ENCODE data around the gene WLS.

WLS gene

DNA sequence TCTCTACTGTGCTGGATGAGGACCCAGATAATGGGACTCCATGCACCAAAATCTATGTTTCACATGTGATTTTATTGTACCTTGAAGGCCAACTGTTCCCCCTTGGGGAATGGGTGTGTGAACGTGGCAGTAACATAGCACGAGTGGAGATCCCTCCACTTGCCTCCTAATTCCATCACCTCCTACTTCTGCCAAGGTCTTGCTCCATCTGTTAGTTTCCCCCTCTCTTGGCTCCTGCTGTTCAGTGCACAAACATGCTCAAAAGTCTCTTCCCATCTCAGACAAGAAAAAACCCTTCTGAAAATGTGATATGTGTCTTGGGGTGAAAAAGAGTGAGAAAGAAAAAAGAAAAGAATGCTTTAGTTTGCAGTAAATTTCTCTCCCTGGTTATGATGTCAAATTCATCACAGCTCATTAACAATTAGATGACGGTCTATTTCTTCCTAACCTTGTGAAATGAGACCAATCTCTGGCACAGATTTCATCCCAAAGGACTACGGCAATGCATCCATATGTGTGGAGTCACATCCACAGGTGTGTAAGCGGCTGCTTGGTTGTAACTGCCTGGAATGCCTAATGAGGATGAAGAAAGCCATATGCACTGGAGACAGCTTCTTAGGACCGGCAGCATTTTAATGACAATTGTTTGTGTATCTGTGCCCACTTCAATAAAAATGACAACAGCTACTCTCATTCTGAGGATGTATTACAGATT lies 102.6 kb downstream of the WLS start:
- no peak for DNase-seq

DNA sequence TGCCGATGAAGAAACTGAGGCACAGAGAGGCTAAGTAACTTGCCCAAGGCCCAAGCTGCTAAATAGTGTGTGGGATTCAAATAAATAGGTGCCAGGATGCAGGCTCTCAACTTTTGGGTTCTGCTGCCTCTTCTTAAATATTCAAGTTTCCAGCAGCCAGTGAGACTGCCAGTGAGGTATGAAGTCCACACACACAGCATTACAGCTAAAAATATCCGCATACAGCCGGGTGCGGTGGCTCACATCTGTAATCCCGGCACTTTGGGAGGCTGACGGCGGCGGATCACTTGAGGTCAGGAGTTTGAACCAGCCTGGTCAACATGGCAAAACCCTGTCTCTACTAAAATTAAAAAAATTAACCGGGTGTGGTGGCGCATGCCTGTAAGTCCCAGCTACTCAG lies 103.5 kb downstream of the WLS start:
- DNase-seq, result no peak

DNA sequence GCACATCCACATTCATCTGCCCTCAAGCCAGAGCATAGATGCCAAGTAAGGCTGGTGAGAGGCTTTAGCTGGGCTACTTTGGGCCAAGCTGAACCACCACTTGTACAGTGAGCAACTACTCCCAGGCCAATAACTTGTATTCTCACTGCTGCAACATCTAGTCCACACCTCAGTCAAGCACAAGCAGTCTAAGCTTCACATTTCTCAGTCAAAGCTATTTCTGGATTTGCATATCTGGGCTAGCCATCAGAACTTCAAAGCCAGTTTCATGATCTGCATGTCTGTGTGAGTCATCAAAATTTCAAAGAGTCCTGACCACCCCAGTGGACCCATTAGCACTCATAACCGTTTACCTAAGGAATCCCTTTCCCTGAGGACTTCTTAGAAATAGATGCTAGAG lies 104.2 kb downstream of the WLS start:
- DNase-seq, result no peak

DNA sequence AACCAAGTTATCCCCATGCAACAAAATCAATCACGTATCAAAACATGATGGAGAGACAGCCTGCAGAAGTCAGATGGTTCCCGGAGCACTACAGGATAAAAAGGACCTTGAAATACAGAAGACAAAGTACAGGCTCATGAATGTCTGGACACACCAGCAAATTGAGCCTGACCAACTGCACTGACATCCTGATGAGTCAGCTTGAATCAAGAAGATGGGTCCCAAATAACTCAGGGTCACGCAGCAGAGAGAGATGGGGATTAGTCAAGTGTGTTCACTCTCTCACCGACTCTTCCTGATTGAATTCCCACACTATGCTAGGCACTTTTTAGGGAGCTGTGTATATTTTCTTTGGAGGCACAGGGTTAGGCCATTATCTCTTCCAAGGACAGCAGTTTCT lies 110.8 kb downstream of the WLS start:
- no peak for DNase-seq

DNA sequence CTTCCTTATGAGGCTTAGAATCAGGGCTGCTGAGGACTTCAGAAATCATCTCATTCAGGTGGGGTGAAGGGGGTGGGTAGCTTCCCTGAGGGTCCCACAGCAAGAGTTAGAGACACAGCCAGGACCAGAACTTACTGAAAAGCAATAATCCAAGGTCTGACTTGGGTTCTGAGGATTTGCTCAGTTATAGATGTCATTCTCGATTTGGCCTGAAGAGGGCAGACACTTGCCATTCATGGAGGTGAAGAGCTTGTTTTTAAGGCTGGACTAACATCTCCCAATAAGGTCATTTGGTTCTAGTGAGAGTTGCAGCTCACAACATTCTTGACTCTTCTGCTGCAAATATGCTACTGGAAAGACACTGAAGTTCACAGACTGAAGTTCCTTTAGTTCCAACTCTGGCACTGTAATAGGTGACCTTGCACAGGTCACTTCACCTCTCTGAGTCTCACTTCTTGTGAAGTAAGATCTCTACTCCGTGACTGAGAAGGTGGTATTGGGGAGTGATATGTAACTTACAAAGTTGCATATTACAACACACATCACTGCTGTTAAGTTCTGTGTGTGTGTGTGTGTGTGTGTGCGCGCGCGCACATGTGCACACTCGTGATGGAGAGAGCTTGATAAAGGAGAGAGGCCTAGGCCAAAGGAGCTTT lies 112.1 kb downstream of the WLS start:
- peak; percentile 80 to 81 for DNase-seq

DNA sequence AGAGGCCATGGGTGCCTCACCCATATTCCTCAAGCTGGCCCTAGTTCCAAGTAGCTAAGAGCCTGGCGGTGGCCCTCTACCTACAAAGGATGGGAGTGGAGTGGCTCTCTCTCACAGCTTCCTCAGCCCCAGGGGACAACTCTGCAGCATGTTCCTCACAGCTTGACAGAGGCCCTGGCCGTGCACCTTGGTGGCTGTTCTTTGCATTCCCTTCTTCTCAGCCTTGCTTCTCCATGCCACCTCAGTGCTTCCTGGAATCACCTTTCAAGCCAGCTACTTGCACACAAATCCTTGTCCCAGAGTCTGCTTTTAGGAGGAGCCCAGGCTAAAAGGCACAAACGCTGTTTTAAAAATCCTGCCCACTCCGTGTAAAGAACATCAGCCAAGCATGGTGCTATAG lies 112.9 kb downstream of the WLS start:
- no peak for DNase-seq

DNA sequence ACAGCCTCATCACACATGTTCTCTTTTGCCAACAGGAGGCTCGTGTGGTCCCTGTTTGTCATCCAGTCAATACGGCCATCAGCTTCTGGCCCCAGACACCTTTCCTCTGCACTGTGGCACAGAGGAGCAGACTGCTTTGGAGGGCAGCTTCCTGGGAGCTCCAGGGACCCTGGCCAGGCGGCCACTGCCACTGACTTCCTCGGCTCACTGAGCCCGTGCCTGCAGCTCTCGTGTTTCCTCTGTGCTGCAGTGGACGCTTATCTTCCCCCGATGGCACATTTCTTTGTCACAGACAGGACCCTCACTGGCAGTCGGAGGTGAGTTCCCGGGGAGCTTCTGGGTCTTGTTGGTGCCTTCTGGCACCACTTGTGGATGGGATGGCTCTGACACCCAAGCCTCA lies 114.9 kb downstream of the WLS start:
- no peak for DNase-seq

DNA sequence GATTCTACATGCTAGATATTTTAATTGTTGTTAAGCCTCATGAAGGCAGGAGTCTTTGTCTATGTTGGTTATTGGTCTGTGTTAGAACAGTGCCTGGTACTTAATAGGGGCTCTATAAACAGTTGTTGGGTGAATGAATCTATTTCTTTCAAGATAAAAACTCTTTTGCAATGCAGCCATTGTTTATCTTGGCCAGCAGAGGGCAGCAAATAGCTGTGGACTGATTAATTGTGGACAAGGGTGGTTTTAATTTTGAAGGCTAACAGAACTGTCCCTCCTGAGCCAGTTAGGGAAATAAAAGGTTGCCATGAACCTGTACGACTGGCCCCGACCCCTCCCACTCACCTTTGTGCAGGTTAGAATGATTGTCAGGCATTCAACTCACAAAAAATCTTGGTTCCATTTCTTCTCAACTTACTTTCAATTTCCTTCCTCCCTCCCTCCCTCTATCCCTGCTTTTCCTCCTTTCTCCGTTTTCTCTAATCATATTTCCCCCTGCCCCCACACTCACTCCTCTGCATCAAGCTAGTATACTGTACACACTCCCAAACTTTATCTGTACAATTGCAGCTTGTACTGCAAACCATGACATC lies 115.6 kb downstream of the WLS start:
- DNase-seq, result peak; percentile 59 to 68

DNA sequence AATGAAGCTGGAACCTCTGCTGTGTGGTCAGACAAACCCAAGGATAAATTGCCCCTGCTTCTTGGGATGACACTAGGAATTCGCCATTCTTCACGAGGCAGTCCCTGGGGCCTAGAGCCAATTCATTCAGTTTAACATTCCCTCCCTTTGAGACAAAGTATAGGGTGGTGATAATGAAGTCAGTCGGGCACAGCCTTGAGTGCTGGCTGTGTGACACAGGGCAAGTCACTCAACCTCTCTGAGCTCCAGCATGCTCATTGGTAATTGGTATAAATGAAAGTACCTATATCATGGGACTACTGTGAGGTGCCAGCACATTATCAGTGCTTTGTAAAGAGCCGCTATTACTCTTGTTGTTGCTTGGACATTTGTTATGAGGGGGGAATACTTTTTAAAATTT lies 117.0 kb downstream of the WLS start:
- no peak for DNase-seq

DNA sequence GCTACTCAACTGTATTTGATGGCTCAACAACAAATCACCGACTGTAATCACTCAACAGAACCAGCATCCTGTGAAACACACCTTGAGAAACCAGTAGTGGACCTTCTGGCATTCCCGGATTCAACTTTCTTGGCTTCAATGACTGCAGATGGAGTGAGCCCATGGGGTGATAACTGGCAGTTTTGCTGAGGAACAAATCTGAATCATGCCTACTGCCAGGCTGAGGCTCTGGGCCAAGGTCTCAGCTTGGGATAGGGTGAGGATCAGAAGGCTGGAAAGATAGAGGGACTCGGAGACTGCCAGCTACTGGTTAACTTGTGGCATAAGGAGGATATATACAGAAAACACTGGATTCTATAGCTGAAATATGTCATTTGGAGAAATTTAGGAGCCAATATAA lies 118.4 kb downstream of the WLS start:
- no peak for DNase-seq

DNA sequence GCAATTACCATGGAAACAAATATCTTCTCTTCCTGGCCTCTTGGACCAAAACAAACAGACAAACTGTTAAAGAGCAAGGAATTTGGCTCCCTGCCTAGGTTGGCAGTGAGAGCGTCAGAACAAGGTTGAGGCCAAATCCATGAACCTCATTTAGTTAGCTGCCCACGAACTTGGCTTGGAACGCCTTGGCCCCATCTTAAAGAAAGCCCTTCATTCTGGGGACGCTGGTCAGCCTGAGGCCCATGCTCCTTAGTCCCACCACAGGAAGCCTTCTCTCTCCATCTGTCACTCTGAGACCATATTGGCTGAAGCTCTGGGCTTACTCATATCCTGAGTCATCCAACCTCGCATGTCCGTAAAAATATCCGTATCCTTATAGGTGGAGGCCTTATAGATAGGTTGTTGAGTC lies 119.5 kb downstream of the WLS start:
- no peak for DNase-seq

DNA sequence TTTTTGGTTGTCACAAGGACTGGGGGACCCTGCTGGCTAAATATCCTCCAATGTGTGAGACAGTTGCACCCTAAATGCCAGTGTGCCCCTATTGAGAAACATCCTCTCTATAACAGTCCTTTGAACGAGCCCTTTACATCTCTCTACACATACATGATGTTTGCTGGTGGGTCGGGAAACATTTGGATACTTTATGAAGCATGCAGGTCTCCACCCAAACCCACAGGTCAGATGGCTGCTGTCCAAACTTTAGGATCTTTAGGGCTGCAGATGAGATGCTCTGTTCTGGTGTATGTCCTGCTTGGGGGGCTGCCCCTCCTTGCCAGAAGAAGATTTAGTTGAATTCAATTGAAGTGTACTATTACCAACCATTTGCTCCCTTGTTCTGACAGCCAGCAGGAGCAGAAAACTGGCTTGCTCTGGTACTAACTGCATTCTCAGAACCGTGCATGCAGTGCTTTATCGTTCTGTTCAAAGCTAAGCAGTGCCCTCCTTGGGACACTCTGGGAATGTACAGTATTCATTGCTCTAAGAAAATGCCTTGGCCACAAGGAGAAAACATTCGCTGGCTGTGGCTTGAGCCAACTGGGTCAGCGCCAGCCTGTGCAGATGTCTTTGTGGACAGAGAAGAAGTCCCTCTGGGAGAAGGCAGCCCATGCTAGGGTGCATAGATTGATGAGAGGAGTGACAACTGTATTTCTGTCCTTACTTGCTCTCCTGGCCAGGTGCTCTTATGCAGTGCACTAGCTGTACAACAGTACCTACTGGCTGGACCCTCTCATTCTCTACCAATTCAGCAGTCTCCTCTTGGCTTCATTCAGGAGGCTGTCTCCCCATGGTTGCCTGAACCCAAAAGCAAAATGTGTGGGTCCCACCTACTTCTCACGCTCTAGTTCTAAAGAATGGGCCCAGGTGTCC lies 120.5 kb downstream of the WLS start:
- DNase-seq, result peak; percentile 48 to 66

DNA sequence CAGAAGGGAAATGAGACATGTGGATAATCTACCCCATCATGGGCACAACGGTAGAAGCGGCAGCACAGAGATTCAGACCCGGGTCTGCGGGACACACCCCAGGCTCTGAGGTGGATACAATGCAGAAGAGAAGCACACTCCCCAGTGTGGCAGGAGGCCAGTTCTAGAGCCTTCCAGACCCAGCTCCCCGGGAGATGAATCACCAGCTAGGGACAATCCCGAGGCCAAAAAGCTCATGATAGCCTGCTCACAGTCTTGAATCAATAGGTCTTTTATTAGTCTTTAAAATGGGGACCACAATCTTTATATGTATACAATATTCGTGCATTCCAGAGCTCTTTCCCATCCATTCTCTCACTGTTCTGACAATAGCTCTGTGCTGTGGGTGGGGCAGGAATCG lies 124.6 kb downstream of the WLS start:
- no peak for DNase-seq

DNA sequence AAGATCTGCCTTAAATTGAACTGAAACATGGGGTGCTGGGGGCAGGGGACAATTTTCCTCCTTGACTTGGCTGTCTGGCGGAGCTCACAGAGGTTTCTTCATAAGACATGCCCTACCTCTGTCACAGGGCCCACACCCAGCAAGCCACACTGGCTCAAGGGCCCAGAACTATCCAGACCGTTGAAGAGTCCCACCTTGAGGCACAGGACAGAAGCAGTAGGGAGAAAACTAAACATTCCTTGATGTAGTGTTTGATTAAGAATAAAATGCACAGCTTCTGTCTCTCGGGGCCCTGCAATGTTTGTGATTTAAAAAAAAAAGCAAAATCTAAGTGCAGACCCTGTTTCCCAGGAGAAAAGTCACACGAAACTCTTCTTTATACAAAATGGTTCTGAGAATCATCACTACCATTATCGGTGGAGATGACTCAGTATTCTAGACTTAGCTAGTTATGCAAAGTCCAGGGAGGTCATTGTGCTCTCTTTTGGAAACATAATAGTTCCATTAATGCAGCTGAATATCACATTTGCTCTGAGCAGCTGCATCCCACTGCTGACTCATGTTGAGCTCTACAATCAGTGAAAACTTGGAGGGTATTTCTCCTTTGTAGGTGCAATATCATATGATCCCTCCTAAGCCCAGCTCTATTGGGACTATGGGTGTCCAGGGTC lies 128.3 kb downstream of the WLS start:
- DNase-seq, result no peak

DNA sequence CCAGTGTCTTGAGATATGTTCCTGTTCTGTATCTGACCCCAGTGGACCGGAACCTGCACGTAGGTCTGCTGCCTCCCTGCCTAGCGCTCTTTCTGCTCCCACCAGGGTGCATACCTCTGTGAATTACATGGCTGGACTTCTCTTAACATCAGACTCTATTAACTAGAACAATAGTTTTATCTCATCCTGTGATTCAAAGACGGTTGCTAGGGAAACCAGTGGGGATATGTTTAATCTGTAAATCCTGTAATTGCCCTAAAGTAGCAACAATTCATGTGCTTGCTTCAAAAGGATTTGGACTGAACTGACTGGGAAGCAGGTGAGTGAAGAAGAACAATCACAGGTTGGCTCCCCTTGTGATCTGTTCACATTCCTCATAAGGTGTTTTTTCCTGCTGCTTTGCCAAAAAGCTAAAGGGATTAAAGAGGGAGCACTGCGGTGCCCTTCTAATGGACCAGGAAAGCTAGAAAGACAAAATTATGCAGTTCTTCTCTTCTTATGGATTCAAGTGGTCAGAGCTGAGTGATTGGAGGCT lies 129.2 kb downstream of the WLS start:
- DNase-seq, result no peak

DNA sequence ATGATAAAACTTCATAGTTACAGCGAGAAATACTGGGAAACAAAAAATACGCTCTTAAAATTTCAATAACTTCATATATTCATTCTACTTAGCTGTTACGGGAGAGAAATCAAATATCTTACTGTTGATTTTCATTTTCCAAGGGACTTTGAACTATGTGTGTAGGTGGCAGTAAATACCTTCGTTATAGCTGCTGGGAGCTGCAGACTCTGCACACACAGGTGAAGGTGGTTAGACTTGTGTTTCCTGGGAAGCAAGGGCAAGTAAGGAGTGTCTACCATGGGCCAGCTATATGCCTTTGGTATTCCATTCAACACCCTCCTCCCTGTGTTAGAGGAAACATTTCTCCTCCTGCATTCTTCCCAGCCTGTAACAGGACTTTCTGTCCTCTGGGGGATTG lies 130.5 kb downstream of the WLS start:
- no peak for DNase-seq

DNA sequence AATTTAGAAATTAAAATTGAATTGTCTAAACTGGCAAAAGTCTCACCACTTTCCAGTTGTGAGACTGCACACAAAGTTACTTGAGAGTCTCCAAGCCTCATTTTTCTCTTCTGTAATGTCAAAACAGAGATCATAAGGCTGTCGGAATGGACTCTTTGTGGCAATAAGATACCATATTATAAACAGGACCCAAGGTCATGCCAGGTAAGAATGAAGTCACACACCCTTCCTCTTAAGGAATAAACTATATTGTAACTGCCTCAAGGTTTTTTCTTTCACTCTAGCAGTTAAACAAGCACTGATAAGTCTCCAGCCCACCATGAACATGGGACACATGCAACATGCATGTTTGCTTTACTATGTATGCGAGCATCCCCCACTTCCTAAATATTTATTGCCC lies 131.8 kb downstream of the WLS start:
- no peak for DNase-seq

DNA sequence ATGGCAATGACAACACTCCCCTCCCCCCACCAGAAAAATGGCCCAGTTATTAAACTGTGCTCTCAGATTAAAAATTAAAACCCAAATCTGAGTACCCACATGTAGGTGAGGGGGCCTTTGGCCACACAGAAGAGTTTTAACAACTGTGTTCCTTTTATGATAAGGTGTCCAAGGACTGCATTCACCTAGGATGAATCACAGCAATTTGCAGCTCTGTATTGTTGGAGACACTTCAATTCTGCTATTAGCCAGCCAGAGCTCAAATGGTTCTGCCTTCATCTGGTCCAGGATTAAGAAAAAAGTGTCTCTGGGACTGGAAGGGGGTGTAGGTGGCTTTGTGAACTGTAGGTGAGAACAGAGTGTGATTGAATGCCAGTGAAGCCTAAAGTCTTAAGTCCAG lies 138.6 kb downstream of the WLS start:
- no peak for DNase-seq

DNA sequence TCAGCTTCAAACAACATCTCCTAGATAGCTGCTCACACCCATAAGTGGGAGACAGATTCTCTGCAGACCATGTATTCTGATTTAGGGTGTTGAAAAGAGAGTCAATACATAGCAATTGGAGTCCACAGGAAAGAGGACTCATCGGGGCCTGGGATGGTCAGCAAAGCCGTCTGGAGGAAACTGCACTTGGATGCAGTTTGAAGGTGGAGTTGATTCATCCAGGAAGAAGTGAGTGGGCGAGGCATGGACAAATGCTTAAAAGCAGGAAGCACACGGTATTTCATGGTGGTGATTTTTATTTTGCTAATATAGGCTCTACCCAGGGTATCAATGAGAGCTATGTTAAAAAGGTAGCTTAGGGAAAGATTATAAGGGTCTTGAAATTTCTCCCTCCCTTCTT lies 145.1 kb downstream of the WLS start:
- DNase-seq, result no peak

DNA sequence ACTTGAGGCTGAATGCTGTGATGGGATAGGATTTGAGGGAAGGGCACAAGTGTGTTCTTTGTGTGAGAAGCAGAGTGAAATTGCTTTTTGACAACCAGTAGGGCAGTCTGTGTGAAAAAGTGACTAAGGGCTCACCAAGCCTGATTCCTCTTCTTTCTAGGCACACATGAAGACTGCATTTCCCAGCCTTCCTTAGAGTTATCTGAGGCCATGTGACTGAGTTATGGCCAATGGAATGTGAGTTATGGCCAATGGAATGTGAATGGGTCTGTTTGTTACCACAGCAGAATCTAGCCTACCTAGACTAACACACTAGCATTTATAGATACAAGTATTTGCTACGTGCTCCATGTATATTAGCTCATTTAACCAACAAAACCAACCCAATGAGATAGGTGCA lies 146.6 kb downstream of the WLS start:
- no peak for DNase-seq

DNA sequence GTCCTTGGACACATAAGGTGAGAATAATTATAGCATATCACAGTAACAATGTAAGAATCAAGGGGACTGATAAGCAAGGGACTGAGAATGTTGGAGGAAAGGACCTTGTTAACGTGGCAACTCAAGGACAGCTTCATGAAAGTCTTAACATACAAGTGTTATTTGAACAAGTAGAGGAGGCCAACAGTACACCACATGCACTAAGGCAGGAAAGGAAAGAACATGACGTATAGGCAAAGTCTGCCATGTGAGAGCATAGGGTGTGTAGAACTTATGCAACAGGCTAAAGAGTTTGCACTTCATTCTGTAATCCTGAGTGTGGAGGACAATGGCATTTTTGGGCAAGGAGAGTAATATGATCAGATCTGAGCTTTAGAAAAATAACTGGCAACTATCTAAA lies 148.6 kb downstream of the WLS start:
- no peak for DNase-seq

DNA sequence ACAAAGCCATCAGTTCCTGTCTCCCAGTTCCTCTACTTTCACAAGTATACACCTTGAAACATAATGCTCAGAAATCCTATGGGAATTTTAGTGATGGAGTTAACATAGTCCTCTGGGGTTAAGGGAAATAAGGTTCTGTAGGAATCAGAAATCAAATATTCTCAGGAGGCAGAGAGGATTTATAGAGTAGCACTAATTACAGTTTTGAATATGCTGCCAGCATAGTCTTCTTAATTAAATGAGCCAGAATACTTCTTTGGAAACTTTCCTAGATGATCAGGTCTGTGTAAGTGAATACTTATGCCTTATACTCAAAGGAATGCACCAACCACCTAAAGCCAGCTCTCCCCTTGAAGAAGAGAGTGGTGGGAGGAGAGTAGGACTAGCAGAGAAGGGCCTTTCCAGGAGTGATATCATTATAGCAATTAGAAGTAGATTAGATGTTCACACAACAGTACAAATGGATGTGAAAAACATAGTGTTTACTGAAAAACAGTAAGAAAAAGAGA lies 150.5 kb downstream of the WLS start:
- no peak for DNase-seq

All from Kasumi-1 (cell line).